ENCODE data around the gene ACKR2.
"Not testable (repeated sequence)": the region's sequence is repeated elsewhere in the genome, so short reads cannot be mapped to it uniquely, and the experiment has no call there.

The ACKR2 gene

GRCh38 chr3:42802876-42803413, 6.3 kb upstream of the ACKR2 start:
- FAIRE-seq, result no peak

- no peak for FAIRE-seq
Measured at GRCh38 chr3:42803414-42804105, 5.7 kb upstream of the ACKR2 start.

GRCh38 chr3:42804106-42804830, 5.0 kb upstream of the ACKR2 start, which contains the start of gene HIGD1A:
Gene HIGD1A, minus strand, starts transcription at chr3:42804490. Its CDS starts 10,237 bp downstream, at chr3:42794253.
- peak; percentile 91 for FAIRE-seq

GRCh38 chr3:42804831-42805132, 4.5 kb upstream of the ACKR2 start:
- FAIRE-seq, result no peak

- no peak for FAIRE-seq
Measured at GRCh38 chr3:42805141-42805821, 4.0 kb upstream of the ACKR2 start.

- no peak for FAIRE-seq
Measured at GRCh38 chr3:42807929-42808328, 1.3 kb upstream of the ACKR2 start.

- not testable (repeated sequence) for FAIRE-seq
Measured at GRCh38 chr3:42810706-42811105, 1.5 kb downstream of the ACKR2 start.

GRCh38 chr3:42811118-42811883, 2.1 kb downstream of the ACKR2 start:
- FAIRE-seq, result not testable (repeated sequence)

- no peak for FAIRE-seq
Measured at GRCh38 chr3:42814246-42814645, 5.0 kb downstream of the ACKR2 start.

- no peak for FAIRE-seq
Measured at GRCh38 chr3:42814914-42815507, 5.8 kb downstream of the ACKR2 start.

- FAIRE-seq, result no peak
Measured at GRCh38 chr3:42815826-42816225, 6.6 kb downstream of the ACKR2 start.

GRCh38 chr3:42819351-42819965, 10.2 kb downstream of the ACKR2 start:
- no peak for FAIRE-seq

GRCh38 chr3:42820746-42821051, 11.5 kb downstream of the ACKR2 start:
- FAIRE-seq, result no peak

- FAIRE-seq, result no peak
Measured at GRCh38 chr3:42822828-42823227, 13.6 kb downstream of the ACKR2 start.

GRCh38 chr3:42823351-42823750, 14.1 kb downstream of the ACKR2 start:
- FAIRE-seq, result no peak

- no peak for FAIRE-seq
Measured at GRCh38 chr3:42826141-42826540, 16.9 kb downstream of the ACKR2 start.

- FAIRE-seq, result no peak
Measured at GRCh38 chr3:42827023-42827422, 17.8 kb downstream of the ACKR2 start.

GRCh38 chr3:42827654-42828053, 18.4 kb downstream of the ACKR2 start:
- FAIRE-seq, result no peak

- FAIRE-seq, result no peak
Measured at GRCh38 chr3:42829083-42829627, 19.9 kb downstream of the ACKR2 start.

- FAIRE-seq, result no peak
Measured at GRCh38 chr3:42829628-42830436, 20.6 kb downstream of the ACKR2 start.

Measured in A204.1 (cell line).